GM12875 (cell line): ENCODE data around the gene EPB41.
"Not testable (repeated sequence)": the region's sequence is repeated elsewhere in the genome, so short reads cannot be mapped to it uniquely, and the experiment has no call there.

Experiments used
- H3K4me3 ChIP-seq: one replicate; pipeline ENCODE4 v1.5.1; 2011; ENCODE audit warnings: low read depth, low read length, control low read depth
- TF ChIP-seq, protein P1 (sequence below): IDR thresholded peaks from 2 replicates; pipeline ENCODE4 v1.5.1; 2011; ENCODE audit warnings: low read depth, mild to moderate bottlenecking, control low read depth, inconsistent platforms, low read length, moderate library complexity, borderline replicate concordance; ENCODE audit not compliant: insufficient read depth

Gene EPB41

GRCh38 chr1:29064064-29064463 is 149.7 kb downstream of the EPB41 start:
- TF ChIP-seq, protein P1, sequence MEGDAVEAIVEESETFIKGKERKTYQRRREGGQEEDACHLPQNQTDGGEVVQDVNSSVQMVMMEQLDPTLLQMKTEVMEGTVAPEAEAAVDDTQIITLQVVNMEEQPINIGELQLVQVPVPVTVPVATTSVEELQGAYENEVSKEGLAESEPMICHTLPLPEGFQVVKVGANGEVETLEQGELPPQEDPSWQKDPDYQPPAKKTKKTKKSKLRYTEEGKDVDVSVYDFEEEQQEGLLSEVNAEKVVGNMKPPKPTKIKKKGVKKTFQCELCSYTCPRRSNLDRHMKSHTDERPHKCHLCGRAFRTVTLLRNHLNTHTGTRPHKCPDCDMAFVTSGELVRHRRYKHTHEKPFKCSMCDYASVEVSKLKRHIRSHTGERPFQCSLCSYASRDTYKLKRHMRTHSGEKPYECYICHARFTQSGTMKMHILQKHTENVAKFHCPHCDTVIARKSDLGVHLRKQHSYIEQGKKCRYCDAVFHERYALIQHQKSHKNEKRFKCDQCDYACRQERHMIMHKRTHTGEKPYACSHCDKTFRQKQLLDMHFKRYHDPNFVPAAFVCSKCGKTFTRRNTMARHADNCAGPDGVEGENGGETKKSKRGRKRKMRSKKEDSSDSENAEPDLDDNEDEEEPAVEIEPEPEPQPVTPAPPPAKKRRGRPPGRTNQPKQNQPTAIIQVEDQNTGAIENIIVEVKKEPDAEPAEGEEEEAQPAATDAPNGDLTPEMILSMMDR: no peak
- no peak overlapping the region for H3K4me3 ChIP-seq

DNA sequence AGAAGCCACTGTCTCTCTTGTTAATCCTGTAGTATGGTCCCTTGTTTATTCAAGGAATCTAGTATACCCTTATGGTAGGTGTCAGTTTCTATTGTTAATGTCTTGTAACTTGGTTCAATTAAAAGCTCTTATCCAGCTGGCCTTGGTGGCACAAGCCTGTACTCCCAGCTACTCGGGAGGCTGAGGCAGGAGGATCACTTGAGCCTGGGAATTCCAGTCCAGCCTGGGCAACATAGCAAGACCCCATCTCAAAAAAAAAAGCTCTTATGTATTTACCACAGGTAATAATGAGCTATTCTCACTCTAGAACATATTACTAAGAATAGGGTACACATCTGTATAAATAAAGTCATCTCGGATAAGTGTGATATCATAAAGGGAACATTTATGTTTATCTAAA is 162.8 kb downstream of the EPB41 start:
- TF ChIP-seq, protein P1: no peak
- no peak overlapping the region for H3K4me3 ChIP-seq

DNA sequence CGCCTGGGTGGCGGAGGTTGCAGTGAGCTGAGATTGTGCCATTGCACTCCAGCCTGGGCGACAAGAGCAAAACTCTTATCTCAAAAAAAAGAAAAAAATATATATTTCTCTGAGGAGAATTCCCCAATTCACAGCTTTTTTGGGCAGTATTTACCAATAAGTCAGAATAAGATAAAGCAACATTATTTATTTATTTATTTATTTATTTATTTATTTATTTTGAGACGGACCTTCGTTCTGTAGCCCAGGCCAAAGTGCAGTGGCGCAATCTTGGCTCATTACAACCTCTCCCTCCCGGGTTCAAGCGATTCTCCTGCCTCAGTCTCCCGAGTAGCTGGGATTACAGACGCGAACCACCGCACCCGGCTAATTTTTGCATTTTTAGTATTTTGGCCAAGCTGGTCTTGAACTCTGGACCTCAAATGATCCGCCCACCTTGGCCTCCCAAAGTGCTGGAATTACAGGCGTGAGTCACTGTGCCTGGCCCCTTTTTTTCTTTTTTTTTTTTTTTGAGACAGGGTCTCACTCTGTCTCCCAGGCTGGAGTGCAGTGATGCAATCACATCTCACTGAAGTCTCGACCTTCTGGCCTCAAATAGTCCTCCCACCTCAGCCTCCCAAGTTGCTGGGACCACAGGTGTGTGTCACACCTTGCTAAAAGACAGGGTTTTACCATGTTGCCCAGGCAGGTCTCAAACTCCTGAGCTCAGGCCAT is 165.7 kb downstream of the EPB41 start:
- not testable (repeated sequence) for H3K4me3 ChIP-seq

- TF ChIP-seq, protein P1: no peak
- no peak overlapping the region for H3K4me3 ChIP-seq
Observed at GRCh38 chr1:29081201-29081600, 166.8 kb downstream of the EPB41 start.

- H3K4me3 ChIP-seq: no peak overlapping the region
- TF ChIP-seq, protein P1: no peak
Observed at GRCh38 chr1:29082519-29082918, 168.2 kb downstream of the EPB41 start.

DNA sequence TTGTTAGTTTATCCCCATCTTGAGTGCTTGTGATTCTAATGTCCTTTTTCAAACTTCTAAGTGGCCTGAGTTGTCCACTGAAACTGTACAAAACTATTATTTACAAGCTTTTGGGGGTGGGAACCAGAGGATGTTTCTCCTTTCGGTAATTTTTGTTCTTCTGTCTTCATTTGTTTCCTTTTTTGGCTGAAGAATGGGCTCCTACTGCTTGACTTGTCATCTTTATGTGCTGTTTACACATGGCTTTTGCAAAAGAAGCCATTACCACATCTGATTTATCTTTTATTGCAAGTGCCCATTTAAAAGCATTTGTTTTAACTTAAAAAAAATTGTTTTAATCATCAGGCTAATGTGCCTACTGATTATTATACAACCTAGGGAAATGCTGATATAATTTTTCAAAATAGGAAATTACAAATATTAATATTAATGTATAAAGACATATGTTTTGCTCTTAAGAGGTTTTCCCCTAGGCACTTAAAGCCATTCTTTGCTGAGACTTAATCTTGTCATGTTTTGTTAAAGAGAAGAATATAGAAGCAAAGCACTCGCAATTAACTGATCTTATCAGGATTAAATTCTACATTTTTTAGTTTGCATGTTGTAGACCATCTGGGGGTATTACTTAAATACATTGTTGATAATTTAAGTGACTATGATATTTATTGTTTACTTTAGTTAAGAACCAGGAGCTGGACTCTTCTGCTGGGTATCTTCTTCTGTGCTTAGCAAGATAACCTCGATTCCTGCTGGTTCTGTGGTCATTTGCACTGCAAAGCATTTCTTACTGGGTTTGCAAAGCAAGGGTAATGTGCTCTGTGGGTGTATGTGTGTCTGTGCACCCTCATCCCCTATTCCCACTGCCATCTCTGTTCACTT is 169.2 kb downstream of the EPB41 start:
- TF ChIP-seq, protein P1: no peak
- no peak overlapping the region for H3K4me3 ChIP-seq

- TF ChIP-seq, protein P1: no peak
- no peak overlapping the region for H3K4me3 ChIP-seq
Observed at GRCh38 chr1:29084196-29084521, 169.8 kb downstream of the EPB41 start.
